ENCODE data around the gene TUBB. TPM values are rescaled to one million over a fixed set of nuclear protein-coding genes. Genes with fewer than 3 reads are reported as not detected.

Gene TUBB
- total and polyA plus RNA-seq, 2 donors (not counting 3 experiments of a cell fraction or from before 2014, with no cell fraction given) = 1,276 to 1,408 TPM

DNA sequence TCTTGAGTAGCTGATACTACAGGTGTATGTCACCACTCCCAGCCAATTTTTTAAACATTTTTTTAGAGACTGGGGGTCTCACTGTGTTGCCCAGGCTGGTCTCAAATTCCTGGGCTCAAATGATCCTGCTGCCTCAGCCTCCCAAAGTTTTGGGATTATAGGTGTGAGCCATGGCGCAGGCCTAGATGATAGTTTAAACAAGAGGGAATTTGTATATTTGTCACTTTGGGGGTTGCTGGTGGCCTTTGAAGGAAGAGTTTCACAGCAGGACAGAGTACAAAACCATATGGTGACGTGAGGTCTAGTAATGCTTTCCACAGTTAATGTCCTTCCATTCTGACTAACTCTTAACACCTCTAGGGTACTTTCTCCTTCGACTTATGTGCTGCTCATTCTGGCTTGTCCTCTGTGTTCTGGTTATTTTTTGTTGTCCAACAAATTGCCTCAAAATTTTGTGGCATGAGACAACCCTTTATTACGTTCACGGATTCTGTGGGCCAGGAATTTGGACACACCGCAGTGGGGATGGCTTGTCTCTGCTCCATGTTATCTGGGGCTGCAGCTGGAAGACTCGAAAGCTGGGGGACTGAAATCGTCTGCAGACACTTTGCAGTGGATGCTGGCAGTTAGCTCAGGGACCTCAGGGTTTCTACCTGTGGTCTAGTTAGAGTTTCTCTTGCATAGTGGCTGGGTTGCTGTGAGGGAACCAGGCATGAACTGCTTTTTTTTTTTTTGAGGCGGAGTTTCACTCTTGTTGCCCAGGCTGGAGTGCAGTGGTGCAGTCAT lies 47.2 kb downstream of the TUBB start:
- Histone ChIP-seq H3K36me3 (ENCODE audit: control insufficient read depth in 2 of 2, extremely low read depth in 1 of 2, insufficient read depth in 2 of 2, low read length in 2 of 2) (no peaks in the 10 kb centered on the region), H3K9me3 (replicated peaks; ENCODE audit: control insufficient read depth, insufficient read depth, low read length) (no peaks in the 10 kb centered on the region), H3K4me2 (ENCODE audit: insufficient read depth, low read length) (no peak overlapping the region), H3K27ac (ENCODE audit: insufficient read depth, low read depth, low read length) (no peak overlapping the region), H3K27me3 (ENCODE audit: control insufficient read depth in 2 of 2, insufficient read depth in 2 of 2, low read length in 2 of 2) (no peaks in the 10 kb centered on the region), H3K4me3 (replicated peaks in 1 of 3; ENCODE audit: insufficient read depth in 1 of 3, low read depth in 1 of 3, low read length in 3 of 3) (no peak overlapping the region), H3K9me1 (replicated peaks; ENCODE audit: control insufficient read depth, extremely low read depth, insufficient read depth, low read length) (no peaks in the 10 kb centered on the region), H3K4me1 (ENCODE audit: control insufficient read depth, extremely low read depth, insufficient read depth, low read length) (peaks cover 41% of the 10 kb centered on the region), H4K20me1 (replicated peaks; ENCODE audit: control insufficient read depth, extremely low read depth, insufficient read depth, low read length) (no peaks in the 10 kb centered on the region), H3K79me2 (ENCODE audit: control insufficient read depth, insufficient read depth, low read length) (no peaks in the 10 kb centered on the region), H2AFZ (ENCODE audit: low read depth, low read length) (no peak overlapping the region), H3K9ac (replicated peaks; ENCODE audit: extremely low read depth, insufficient read depth, low read length) (no peak overlapping the region)
- TF ChIP-seq FOS (IDR thresholded peaks at IDR 0.05; ENCODE audit: borderline replicate concordance, insufficient read depth, low read length) = no peak
- no peak for TF ChIP-seq JUN (IDR thresholded peaks at IDR 0.05; ENCODE audit: borderline replicate concordance, insufficient read depth, insufficient read length, low read depth)
- TF ChIP-seq, protein P1, sequence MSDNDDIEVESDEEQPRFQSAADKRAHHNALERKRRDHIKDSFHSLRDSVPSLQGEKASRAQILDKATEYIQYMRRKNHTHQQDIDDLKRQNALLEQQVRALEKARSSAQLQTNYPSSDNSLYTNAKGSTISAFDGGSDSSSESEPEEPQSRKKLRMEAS (IDR thresholded peaks at IDR 0.05; ENCODE audit: insufficient read depth, insufficient read length) = no peak
- ChIA-PET POLR2A (no interaction called here), CTCF (interaction anchor here (0.8 to 1.9 kb wide), 5 partner anchors 15 to 53 kb away, joined by 3 to 8 read pairs (median 5); no protein-coding TSS in a partner anchor)
- BruUV-seq (replicated peaks) = no TSS peak
- intact Hi-C loops (cut with micrococcal nuclease) (no loop called here), dilution Hi-C loops (cut with MboI; ENCODE audit: extremely low pct_ligation_motif_present, low sequenced_read_pairs) (no loop called here)
- FAIRE-seq (peak; percentile 46), DNase-seq (ENCODE audit: low read depth, low spot score) (no peak)

DNA sequence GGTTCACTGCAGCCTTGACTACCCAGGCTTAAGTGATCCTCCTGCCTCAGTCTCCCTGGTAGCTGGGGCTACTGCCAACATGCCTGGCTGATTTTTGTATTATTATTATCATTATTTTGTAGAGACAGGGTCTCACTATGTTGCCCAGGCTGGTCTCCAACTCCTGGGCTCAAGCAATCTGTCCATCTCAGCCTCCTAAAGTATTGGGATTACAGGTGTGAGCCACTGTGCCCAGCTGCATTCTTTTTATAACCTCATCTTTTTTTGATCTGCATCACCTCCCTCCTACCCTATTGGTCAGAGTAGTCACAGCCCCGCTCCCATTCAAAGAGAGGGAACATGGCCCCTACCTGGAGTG lies 47.8 kb downstream of the TUBB start:
- H3K27me3 ChIP-seq (ENCODE audit: control insufficient read depth in 2 of 2, insufficient read depth in 2 of 2, low read length in 2 of 2) = no peaks in the 10 kb centered on the region
- dilution Hi-C loops (cut with MboI; ENCODE audit: extremely low pct_ligation_motif_present, low sequenced_read_pairs) = no loop called here
- no peak overlapping the region for H3K4me3 ChIP-seq (replicated peaks in 1 of 3; ENCODE audit: insufficient read depth in 1 of 3, low read depth in 1 of 3, low read length in 3 of 3)
- TF ChIP-seq FOS (IDR thresholded peaks at IDR 0.05; ENCODE audit: borderline replicate concordance, insufficient read depth, low read length) (no peak), MYC (IDR thresholded peaks at IDR 0.05; ENCODE audit: low read depth, low read length) (no peak), POLR2AphosphoS5 (IDR thresholded peaks at IDR 0.05; ENCODE audit: insufficient read depth, low read depth, low read length) (no peak), JUN (IDR thresholded peaks at IDR 0.05; ENCODE audit: borderline replicate concordance, insufficient read depth, insufficient read length, low read depth) (no peak), GATA2 (IDR thresholded peaks at IDR 0.05; ENCODE audit: insufficient read depth, insufficient read length, low read depth, low read length) (no peak)
- TF ChIP-seq, protein P1 (IDR thresholded peaks at IDR 0.05; ENCODE audit: insufficient read depth, insufficient read length) = no peak
- TF ChIP-seq, protein P2, sequence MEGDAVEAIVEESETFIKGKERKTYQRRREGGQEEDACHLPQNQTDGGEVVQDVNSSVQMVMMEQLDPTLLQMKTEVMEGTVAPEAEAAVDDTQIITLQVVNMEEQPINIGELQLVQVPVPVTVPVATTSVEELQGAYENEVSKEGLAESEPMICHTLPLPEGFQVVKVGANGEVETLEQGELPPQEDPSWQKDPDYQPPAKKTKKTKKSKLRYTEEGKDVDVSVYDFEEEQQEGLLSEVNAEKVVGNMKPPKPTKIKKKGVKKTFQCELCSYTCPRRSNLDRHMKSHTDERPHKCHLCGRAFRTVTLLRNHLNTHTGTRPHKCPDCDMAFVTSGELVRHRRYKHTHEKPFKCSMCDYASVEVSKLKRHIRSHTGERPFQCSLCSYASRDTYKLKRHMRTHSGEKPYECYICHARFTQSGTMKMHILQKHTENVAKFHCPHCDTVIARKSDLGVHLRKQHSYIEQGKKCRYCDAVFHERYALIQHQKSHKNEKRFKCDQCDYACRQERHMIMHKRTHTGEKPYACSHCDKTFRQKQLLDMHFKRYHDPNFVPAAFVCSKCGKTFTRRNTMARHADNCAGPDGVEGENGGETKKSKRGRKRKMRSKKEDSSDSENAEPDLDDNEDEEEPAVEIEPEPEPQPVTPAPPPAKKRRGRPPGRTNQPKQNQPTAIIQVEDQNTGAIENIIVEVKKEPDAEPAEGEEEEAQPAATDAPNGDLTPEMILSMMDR (IDR thresholded peaks at IDR 0.05; ENCODE audit: extremely low read depth in 1 of 2, insufficient read depth in 1 of 2, low read depth in 1 of 2, low read length in 2 of 2) = no peak
- no peak overlapping the region for H3K9ac ChIP-seq (replicated peaks; ENCODE audit: extremely low read depth, insufficient read depth, low read length)
- ChIA-PET POLR2A (interaction anchor here (2.1 kb wide), 1 partner anchor 23 kb away, joined by 11 read pairs; the partner anchor contains the start of gene IER3), CTCF (interaction anchor here (2.3 kb wide), 1 partner anchor 52 kb away, joined by 12 read pairs; no protein-coding TSS in a partner anchor)
- H3K9me3 ChIP-seq (replicated peaks; ENCODE audit: control insufficient read depth, insufficient read depth, low read length) = no peaks in the 10 kb centered on the region
- no peaks in the 10 kb centered on the region for H3K79me2 ChIP-seq (ENCODE audit: control insufficient read depth, insufficient read depth, low read length)
- DNase-seq (ENCODE audit: low read depth, low spot score) (no peak), FAIRE-seq (no peak)
- intact Hi-C loops (cut with micrococcal nuclease) = no loop called here
- no TSS peak for BruUV-seq (replicated peaks)
- no peaks in the 10 kb centered on the region for H3K9me1 ChIP-seq (replicated peaks; ENCODE audit: control insufficient read depth, extremely low read depth, insufficient read depth, low read length)
- H3K36me3 ChIP-seq (ENCODE audit: control insufficient read depth in 2 of 2, extremely low read depth in 1 of 2, insufficient read depth in 2 of 2, low read length in 2 of 2) = no peaks in the 10 kb centered on the region
- no peaks in the 10 kb centered on the region for H4K20me1 ChIP-seq (replicated peaks; ENCODE audit: control insufficient read depth, extremely low read depth, insufficient read depth, low read length)
- H3K4me2 ChIP-seq (ENCODE audit: insufficient read depth, low read length) = no peak overlapping the region
- peaks cover 41% of the 10 kb centered on the region for H3K4me1 ChIP-seq (ENCODE audit: control insufficient read depth, extremely low read depth, insufficient read depth, low read length)
- no peak overlapping the region for H3K27ac ChIP-seq (ENCODE audit: insufficient read depth, low read depth, low read length)
- no peak overlapping the region for H2AFZ ChIP-seq (ENCODE audit: low read depth, low read length)
